GM19468 (cell line): Measurements from ENCODE around the gene CSMD2.

ENCODE experiments used
- ATAC-seq: cut with Tn5 transposase; IDR thresholded peaks from one replicate; pipeline ENCODE4 v1.9.1; 2021; ENCODE audit warnings: mild to moderate bottlenecking, moderate library complexity, moderate number of reproducible peaks; ENCODE audit not compliant: unreplicated experiment; ENCODE audit errors: extremely low read depth

The CSMD2 gene

DNA sequence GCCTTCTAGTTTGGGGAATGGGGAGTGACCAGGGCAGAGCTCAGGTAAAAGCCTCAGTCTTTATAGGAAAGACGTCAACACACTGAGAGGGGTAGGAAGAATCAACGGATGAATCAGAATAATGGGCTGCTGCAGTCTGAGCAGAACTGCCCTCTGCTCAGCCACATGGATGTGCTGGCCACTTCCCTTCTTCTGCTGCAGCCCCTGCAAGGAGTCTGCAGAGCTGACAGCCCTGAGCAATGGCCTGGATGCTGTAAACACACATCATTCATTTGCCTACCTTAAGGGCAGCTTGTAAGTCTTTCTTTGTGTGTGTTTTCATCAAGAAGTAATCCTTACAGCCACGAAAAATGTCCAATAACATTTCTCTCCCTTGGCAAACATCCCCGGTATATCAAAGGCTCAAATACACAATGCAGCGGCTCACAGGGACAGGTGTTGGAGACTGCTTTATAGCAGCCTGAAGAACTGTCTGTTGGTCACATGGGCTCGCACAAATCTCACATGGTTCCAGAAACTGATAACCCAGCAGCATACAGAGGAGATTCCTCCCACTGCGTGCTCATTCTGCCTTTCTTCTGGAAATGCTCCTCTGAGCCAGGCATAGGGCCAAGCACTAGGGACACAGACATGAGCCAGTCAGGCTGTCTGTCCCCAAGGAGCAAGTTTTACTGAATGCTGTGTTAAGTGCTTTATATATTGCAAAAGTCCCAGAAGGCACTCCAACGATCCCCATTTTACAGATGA lies 191.1 kb downstream of the CSMD2 start:
- no peak for ATAC-seq

DNA sequence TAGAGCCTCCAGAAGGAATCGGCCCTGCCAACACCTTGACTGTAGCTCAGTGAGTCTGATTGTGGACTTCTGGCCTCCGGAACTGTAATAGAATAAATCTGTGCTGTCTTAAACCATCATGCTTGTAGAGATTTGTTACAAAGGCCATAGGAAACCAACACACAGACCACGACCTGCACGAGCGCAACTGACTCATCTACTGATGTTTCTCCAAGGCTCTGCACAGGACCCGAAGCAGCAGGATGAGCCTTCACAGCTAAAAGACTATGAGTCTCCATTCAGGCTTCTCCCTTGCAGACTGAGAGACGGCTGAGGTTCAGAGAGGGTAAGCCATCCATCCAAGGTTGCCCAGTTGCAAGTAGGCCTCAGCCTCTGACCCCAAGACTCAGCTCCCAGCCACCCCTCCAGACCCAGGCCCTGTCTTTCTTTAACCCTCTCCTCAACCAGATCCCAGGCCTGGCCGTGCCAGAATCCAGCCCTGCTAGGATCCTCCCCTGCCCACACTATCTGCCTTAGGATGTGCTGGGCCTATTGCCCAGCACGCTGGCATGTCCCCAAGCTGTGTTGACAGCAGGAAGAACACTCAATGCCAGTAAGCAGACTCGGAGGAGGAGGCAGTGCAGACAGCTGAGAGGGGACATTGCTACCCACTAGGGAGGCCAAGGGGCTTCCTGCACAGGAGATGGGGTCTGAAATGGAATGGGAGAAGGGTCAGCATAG lies 192.2 kb downstream of the CSMD2 start:
- ATAC-seq, result no peak

DNA sequence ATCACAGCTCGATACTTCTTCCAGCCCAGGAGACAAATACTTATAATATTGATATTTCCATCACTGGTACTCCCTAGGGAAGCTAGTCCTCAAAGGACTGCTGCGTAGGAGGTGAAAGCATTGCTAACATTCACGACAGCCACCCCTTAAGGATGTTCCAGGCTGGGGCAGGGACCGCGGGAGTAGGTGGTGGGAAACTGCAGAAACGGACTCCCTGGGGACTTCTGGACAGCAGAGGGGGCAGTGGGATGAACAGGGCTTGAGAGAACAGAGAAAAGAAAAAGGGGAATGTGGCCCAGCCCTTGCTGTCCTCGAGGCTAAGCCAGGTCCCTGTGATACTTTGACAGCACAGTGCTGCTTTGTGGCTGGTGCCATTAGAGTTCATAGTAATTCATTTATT lies 193.1 kb downstream of the CSMD2 start:
- ATAC-seq, result no peak

DNA sequence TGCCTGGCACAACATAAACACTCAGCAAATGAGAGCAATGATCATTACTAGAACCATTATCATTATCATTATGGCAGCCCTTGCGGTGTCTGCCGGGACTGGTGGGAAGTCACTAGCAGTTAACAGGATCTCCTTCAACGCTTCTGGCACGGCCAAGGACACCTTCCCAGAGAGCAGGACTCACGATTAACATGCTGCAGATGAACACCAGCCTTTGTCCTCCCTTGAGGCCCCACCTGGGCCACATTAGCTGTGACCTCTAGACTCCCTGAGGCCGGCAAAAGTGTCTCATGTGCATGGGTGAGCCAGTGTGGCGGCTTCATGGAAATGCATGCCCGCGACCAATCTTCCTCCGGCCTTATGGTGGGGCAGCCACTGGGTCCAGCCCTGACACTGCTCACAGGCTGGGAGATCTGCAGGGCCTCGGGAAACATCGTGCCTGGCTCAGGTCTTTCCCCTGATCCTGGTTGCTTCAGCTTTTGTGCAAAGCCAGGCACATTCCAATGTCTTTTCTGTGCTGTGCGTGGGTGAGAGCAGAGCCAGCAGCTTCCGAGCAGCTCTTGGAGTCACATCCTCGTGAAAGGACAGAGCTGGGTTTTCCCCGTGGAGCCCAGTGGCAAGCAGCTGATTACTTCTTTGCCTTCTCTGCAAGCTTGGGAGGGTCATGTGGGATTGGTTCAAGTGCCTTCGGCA lies 193.9 kb downstream of the CSMD2 start:
- no peak for ATAC-seq

DNA sequence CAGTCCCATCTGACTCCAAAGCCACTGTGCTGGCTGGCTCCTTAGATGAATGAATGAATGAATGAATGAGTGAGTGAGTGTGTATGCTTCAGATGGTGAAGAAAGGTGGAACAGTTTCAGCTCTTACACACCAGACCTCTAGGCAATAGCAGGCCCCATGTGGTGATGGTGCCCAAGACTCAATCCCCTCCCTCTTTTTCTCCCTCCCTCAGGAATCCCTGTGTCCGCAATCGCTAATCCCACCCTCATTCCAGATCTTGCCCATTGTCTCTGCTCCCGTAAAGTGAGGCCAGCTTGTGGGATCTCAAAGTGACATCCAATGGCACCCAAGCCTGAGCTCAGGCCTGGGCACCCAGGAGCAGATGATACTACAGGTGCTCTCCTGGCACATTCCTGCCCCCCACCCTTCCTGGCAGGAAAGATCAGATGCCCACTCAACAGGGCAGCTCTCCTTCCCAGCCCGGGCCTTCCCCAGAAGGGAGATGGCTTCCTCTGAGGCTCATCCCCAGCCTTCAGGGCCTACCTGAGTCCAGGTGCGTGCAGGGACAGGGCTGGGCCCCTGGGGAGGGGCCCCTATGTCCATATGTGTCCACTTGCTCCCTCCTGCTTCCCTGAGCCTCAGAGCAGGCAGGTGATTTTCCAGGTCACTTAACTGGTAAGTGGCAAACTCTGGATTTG lies 194.7 kb downstream of the CSMD2 start:
- ATAC-seq, result no peak

DNA sequence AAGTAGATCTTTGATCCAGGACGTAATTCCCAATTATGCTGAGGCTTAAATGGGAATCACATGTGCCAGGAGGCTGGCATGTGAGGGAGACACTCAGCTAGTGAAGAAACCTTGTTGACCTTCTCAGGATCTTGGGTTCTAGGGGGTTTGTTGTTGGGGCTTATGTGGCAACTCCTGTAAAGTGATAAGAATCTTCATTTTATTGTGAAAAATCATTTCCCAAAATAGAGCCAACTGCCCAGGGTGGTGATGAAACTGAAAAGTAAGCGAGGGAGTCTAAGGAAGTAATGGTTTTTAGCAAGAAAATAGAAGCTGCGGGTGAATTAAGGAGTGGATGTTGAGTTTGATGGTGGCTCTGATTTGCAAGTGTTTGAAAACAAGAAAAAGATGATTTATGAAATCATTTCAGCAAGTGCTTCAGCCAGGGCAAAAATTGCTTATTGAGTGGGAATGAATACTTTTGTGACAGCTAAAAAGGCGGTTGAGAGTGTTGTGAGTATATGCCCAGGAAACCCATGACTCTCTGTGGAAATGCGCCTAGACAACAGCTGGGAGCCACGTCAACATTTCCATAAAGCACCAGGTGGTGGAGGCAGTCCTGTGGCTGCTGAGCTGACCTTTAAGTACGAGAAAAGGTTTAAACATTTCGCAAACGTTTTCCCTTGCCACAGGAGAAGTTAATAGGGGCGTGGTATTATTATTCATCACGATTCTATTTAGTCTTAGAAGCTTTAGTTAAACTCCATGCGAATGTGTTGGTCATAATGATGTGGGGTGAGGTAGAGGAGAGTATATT lies 198.5 kb downstream of the CSMD2 start:
- no peak for ATAC-seq

DNA sequence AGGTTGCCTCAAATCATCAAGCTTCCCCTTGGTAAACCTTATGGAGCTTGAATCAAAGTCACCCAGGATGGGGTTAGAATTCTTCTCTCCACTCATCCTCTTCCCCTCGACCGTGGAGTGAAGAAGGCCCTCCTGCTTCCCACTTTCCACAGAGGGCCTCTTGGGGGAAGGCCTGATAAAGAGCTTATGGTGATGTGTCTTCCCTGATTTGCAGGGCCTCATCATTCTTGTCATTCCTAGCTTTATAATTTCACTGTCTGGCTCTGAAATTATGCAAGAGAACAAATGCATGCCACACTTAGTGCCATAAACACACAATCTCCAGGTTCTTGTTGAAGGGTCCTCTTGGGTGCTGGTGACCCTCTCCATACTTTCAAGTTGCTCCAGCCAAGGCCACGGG lies 199.9 kb downstream of the CSMD2 start:
- ATAC-seq, result no peak

DNA sequence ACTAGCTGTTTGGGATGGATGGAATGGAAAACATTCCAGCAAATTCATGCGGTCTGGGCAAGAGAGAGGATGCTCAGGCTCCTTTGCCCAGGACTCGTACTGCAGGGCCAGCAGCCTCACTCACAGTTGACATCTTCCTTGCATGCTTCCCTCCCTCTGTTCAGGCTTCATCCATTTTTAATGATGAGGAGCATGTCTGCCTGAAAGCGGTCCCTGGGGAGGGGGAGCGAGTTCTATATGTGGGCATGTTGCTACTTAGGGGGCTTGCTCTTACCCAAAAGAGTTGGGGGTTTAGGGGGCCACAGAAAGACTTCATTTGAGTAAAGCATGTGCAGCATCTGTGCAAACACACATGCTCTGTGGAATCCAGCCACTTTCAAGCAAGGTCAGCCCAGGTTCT lies 203.0 kb downstream of the CSMD2 start:
- ATAC-seq, result no peak

DNA sequence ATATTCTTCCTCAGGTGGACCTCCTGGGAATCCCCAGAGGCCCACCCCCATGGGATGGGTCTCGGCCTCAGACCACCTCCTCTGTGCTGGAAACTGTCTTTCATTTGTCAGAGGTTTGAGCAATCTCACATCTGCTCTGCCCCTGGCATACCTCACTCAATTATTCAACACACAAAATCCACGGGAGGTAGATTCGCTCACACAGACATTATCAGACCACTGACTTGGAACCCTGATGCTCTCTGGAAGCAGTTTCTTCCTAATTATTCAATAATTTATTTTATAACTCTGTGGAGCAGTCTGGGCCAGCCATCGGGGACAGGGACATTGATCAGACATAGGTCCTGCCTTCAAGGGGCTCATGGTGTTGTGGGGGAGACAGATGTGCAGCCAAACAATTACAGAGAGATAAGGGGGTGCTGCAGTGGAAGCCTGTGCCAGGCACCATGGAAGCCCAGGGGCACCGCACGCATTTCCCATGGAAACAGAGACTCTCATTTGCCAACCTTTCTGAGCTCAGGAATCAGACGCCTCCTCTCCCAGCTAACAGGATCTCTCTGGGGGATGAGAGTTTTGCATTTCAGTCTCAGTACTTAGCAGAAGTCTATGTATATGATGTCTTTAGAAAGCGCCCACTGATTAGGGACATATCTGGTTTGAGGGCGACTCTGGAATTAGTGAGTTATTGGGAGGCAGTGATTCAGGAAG lies 204.7 kb downstream of the CSMD2 start:
- ATAC-seq, result no peak

DNA sequence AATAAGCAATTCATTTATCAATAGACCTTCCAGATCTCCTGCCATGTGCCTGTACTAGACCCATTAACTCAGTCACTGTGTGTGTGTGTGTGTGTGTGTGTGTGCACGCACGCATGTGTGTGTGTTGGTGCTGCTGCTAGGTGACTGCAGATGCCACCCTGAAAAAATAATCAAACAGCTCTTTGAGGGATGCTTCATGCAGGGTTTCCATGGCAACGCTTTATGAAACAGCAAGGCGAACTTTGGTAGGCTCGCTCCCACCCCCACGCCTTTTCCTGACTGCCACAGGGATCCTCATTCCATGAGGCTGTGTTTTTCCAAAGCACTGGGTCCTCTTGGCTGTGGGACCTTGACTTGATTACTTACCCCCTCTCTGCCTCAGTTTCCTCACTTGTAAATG lies 207.2 kb downstream of the CSMD2 start:
- no peak for ATAC-seq

DNA sequence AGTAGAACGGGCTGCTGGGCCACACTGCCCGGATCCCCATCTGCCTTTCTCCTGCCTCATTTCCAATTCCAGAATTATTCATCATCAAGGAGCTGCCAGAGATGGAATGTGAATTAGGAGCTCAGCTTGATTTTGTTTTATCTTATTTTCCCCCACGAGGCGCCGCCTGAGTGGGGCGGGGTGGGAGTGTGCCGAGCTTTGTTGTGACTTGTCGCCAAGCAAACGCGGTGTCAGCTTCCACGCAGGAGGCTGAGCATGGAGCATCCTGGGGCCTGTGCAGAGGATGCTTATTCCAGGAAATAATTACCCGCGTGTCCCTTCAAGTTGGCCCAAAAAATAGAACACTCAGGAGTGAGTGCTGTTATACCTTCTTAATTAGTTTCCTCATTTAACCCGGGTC lies 209.9 kb downstream of the CSMD2 start:
- no peak for ATAC-seq

DNA sequence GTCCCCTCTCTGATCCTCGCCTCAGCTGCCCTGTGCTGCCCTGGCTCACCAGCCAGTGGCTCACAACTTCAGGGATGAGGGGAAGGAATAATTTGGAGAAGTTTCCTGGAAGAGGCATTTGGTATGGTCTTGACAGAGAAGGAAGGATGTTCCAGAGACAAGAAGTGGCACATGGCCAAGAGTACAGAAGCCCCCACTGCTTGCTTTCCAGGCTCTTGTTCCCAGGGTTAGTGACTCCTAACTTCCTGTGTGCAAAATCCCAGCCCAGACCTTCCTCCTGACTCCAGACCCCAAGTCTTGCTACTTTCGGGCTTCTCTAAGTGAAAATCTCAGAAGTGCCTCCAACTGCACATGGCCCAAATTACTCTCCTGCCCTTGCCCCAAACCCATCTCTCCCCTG lies 215.5 kb downstream of the CSMD2 start:
- ATAC-seq, result no peak

DNA sequence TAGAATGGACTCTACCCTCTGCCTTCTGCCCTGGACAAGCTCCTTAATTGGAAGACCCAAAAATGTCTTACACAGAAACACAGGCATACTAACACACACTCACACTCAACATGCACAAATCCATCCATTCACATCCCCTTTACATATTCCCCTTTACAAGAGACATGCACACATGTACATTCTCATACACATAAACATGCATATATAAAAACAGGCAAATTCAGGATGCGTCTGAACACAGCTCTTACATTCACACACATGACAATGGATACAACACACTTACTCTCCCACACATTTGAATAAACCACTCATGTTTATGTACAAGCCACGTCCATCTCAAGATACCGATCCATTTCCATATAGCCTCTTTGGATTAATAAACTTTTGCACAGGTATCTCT lies 216.7 kb downstream of the CSMD2 start:
- no peak for ATAC-seq

DNA sequence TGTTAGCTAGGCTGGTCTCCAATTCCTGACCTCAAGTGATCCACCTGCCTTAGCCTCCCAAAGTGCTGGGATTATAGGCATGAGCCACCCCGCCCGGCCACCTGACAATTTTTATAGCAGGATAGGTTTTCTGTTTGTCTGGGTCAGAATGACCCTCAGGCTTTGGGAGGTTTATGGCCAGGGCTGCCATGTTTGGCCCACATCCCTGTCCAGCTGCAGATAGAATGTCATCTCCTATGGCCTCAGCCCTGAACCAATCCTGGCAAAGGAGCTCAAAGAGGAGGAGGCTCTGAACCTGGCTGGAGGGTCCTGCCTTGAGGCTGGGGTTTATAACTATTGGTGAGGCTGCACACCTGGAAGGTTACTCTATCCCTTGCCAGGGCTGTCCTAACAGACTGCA lies 218.2 kb downstream of the CSMD2 start:
- ATAC-seq, result no peak

DNA sequence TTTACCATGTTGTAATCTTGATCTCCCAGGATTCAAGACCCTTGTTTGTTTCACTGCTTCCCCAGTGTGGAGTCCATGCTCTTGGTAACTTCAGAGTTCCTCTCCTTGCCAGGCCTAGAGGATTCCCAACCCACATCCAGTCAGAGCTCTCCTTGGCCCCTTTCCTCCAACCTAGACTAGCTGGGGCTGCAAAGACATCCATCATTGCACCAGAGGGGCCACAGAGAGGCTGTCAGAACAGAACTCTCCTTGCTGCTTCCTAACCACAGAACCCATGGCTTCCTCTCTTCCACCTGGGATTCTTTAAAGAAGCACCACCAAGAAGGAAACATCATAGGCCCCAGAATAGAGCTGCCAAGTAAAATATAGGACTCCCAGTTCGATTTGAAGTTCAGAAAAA lies 220.2 kb downstream of the CSMD2 start:
- ATAC-seq, result no peak

DNA sequence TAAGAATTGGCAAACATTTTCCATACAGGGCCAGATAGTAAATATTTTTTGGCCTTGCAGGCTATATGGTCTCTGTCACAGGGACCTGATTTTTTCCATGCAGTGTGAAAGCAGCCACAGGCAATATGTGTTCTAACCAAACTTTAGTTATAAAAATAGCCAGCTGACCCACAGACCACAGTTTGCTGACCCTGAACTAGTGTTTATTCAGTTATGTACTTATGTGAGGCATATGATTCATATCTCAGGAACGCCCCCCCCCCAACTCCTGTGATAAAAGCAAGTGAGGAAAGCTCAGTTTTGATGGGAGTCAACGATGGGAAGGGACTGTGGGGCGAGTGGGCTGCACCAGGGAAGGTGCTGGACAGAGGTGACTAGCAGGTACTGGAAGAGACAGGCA lies 221.1 kb downstream of the CSMD2 start:
- no peak for ATAC-seq

DNA sequence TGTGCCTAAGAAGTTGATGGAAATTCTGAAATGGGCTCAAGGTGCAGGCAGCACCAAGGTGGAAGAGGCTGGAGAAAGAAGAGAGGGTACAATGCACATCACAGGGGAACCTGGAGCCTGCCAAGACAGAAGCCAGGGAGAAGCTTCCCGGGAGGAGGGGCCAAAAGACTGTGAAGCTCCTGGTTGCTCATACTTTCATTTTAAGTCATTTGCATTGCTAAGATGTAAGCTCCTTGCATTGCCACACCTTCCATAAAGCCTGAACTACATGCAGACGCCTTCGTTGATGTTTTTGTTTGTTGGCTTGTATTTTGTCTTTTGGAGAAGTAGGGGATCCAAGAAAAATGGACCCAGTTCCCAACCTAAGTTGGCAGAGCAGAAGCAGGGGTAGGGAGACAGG lies 232.2 kb downstream of the CSMD2 start:
- no peak for ATAC-seq

DNA sequence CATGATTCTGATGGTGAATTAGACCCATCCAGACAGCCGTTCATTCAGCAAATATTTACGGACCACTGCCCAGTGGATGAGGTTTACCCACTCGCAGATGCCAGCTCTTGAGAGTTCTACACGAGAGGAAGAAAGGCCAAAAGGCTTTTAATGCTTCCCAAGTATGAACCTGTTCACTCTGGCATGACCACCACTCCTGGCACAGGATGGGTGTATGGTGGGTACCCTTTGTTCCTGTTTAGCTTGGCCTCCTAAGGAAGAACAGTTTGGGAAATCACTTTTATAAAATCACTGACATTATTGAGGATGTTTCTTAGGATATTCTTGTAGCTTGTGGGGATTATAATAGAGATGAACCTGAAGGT lies 233.9 kb downstream of the CSMD2 start:
- no peak for ATAC-seq

DNA sequence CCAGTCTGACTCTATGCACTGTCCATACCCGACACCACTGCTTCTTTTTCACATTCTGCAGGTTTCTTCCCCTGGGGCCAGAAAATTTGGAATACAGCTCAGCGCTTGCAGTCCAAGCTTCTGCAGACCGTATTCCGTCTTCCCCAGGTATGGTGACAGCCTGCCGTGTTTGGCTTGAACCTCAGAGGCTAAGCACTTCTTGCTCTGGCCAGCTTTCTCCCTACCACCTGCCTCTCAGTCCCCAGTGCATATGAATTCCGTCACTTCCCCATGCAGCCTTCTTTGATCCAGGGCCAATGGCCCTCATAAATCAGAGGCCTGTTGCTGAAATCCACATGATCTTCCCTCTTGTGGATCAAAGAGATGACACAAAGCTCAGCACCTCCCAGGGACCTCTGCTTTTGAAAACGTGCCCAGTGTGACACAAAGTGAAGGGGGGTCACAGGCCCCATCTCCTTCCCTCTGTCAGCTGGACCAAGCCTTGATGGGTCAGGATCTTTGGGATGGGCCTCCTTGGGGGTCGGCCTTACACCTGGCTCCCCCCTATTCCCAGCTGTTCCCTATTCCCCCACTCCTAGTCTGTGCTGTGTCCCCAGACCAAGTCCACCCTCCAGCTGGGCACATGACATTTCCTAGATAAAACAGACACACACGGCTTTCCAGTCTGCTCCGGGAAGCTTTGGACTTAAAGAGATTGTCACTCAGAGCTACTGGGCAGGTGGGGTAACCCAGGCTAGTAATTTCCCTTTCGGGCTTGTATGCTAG lies 234.5 kb downstream of the CSMD2 start:
- no peak for ATAC-seq
